ENCODE measurements around the gene KIF3B.
"Not testable (repeated sequence)": the region's sequence is repeated elsewhere in the genome, so short reads cannot be mapped to it uniquely, and the experiment has no call there.

Gene KIF3B

GRCh38 chr20:32357869-32358631 is 80.6 kb downstream of the KIF3B start, which contains the start of gene ASXL1:
ASXL1 (plus strand) TSS chr20:32358331; CDS start chr20:32358776, 445 bp downstream.
- DNase-seq, result peak; percentile 94 to 95

DNA sequence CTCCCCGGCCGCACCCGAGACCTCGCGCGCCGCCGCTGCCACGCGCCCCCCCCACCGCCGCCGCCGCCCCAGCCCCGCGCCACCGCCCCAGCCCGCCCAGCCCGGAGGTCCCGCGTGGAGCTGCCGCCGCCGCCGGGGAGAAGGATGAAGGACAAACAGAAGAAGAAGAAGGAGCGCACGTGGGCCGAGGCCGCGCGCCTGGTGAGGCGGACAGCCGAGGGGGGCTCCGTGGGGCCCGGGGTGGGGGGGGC is 81.1 kb downstream of the KIF3B start:
- peak in 1 of 2 experiments; percentile 54 for DNase-seq

DNA sequence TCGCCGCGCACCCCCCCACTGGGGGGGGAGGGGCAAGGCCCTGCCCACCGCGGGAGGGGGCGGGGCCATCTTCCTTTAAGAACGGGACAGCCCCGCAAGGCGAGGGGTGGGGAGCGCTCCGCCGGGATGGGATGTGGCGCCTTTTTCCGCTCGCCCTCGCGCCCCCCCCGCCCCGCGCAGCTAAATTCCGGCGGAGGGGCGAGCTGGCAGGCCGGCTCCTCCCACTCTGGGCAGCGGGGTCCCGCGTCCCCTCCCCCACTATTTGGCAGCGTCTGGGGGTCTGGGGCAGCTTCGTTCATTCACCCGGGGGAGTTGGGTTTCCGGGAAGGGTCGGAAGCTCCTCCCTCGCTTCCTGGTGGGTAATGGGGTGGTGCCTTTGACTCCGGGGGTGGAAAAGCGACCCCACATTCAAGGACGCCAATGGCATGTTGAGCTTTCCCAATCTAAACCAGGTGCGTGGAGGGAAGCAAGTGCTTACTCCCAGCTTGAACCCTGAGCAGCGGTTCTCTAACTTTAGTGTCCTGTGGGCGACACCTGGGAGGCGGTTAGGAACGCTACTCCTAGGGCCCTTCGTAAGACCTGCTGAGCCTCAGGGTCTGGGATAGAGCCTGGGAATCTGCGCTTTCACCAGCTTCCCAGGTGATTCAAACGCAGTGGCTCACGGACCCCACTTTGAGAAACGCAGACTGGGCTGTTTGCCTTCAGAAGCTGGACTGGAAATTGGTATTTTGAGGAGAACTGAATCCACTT is 81.6 kb downstream of the KIF3B start:
- peak in 1 of 2 experiments; percentile 68 for DNase-seq

- no peak for DNase-seq
Measured at GRCh38 chr20:32359633-32360332, 82.3 kb downstream of the KIF3B start.

GRCh38 chr20:32360333-32360634 is 82.8 kb downstream of the KIF3B start:
- no peak for DNase-seq

DNA sequence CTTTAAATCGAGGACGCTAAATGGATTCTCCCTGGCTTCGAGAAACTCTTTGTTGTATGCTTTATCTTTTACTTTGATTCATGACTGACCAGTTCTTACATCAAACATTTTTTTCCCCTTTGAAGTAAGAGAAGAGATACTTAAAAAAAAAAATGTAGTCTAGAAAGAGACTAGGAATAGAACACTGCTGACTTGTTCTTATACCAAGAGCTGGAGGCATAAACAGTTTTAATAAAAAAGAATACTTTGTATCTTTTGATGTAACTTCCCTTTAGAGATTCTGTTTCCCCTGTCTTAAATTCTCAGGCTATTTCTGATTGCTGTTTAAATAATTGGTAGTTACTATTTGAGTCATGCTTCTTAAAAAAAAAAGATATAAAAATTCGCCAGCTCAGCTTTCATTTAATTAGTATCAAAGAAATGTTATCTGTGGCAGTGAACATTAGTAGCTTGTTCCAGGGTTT is 85.5 kb downstream of the KIF3B start:
- no peak for DNase-seq

GRCh38 chr20:32363492-32363891 is 86.0 kb downstream of the KIF3B start:
- no peak for DNase-seq

DNA sequence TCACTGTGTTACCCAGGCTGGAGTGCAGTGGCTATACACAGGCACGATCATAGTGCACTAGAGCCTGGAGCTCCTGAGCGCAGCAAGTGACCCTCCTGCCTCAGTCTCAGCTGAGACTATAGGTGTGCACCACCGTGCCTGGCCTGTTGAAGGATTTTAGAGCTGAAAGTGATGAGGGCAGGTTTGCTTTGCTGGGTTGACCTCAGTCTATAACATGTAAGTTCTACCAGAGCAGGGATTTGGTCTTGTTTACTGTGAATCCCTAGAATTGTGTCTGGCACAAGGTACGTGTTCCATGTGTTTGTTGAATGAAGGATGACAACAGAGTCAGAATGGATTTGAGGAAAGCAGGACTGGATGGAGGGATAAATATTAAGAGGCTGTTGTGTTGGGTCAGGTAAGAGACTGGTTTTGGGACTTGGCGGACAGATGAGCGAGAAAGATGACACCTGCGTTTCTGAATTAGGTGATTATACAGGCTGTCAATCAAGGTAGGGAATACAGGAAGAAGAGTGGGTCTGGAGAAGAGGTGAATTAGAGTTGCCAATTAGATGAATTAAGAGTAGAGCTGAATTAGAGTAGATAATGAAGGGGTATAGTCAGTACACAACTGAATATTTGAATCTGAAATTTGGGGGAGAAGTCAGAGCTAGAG is 87.2 kb downstream of the KIF3B start:
- DNase-seq, result no peak

DNA sequence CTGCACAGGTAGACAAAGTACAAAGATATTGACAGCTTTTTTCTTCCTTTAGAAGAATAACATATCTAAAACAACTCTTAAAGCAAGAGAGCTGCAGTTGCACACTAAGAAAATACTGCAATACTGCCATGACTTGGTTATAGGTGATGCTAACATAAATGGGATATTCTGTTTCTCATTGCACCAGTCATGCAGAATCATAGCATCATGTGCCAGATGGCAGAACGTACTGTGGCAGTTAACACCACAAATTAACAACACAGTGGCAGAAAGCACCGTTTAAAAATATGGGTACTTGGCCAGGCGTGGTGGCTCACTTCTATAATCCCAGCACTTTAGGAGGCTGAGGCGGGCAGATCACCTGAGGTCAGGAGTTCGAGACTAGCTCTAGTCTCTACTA is 88.1 kb downstream of the KIF3B start:
- DNase-seq, result no peak

GRCh38 chr20:32366380-32366779 is 88.9 kb downstream of the KIF3B start:
- no peak for DNase-seq

GRCh38 chr20:32368323-32368722 is 90.9 kb downstream of the KIF3B start:
- DNase-seq, result no peak

- no peak for DNase-seq
Measured at GRCh38 chr20:32368925-32369324, 91.5 kb downstream of the KIF3B start.

DNA sequence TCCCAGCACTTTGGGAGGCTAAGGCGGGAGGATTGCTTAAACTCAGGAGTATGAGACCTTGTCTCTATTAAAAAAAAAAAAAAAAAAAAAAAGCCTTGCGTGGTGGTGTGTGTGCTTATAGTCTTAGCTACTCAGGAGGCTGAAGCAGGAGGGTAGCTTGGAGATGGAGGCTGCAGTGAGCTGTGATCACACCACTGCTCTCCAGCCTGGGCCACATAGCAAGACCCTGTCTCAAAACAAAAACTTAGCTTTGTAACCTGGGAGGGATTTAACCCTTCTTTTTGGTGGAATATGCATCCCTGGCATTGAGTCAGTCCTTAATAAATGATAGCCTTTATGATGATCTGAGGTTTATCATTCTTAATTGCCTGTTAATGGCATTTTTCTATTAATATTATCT is 93.4 kb downstream of the KIF3B start:
- no peak for DNase-seq

GRCh38 chr20:32378461-32378860 is 101.0 kb downstream of the KIF3B start:
- DNase-seq, result no peak

DNA sequence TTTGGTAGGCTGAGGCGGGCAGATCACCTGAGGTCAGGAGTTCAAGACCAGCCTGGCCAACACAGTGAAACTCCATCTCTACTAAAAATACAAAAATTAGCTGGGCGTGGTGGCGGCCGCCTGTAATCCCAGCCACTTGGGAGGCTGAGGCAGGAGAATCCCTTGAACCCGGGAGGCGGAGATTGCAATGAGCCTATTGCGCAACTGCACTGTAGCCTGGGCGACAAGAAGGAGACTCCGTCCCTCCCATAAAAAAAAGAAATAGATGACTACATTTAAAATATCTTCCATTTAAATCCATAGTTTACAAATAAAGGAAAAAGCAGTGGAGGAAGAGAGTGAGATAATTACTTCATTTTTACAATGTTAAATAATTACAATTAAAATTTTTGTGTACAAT is 102.6 kb downstream of the KIF3B start:
- not testable (repeated sequence) for DNase-seq

GRCh38 chr20:32380745-32381144 is 103.3 kb downstream of the KIF3B start:
- DNase-seq, result no peak

DNA sequence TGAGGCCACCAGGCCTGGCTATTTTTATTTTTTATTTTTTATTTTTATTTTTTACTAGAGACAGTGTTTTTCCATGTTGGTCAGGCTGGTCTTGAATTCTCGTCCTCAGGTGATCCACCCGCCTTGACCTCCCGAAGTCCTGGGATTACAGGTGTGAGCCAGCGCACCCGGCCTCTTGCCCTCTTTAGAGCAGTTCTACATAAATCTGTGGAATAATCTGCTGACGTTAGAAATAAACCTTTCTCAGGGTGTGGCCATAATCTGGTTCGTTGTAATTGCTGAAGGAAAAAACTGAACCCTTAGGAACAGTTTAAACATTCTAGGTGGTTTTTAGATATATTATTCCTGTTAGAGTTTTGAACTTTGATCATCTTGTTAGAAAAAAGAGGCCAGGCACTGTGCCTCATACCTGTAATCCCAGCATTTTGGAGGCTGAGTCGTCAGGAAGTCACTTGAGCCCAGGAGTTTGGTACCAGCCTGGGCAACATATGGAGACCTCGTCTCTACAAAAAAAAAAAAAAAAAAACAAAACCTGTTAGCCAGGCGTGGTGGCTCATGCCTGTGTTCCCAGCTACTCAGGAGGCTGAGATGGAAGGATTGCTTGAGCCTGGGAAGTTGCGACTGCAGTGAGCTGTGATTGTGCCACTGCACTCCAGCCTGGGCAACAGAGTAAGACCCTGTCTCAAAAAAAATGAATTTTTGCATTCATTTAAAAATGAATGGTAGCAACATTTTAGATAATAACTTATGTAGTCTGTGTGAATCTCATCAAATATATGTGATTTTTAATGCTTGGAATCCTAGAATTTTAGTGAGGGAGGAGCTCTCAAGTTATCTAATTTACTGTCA is 104.9 kb downstream of the KIF3B start:
- DNase-seq, result no peak

GRCh38 chr20:32383441-32383840 is 106.0 kb downstream of the KIF3B start:
- not testable (repeated sequence) for DNase-seq

Data from activated CD4-positive, alpha-beta T cell treated with anti-CD3 and anti-CD28 coated beads, Interleukin-2, amount 50 U/mL, for 4 hours (primary cell).